Sciatic nerve (tissue), 2 donors: ENCODE results near the gene SLFNL1. TPM values are rescaled to one million over a fixed set of nuclear protein-coding genes. Genes with fewer than 3 reads are reported as not detected.

Experiments
- ATAC-seq: fragments of 200-7000 bp; cut with Tn5 transposase; one replicate; pipeline ENCODE4 v1.9.1; 2020; ENCODE audit warnings: mild to moderate bottlenecking, moderate library complexity
- DNase-seq: peaks from one replicate; pipeline ENCODE4 v3.0.0-alpha.2; 2020; ENCODE audit warnings: low spot score
- intact Hi-C: fragments of 100-400 bp; cut with DNase I; formaldehyde crosslinking; loops from one replicate; pipeline ENCODE4 v1.14.2; 2022
- total RNA-seq: library from RNA; stranded (reverse); fragmentation: NEBNext Ultra II Directional; extraction: Animal tissue kit (Norgen Biotek cat#: 25700); gene quantifications from one replicate; pipeline ENCODE4 v1.2.1, GENCODE V29; 2021
- donor health status: DM: no; HTN: no; CAD: no.
- donor health status: DM: no; HTN: no; CAD: no.

SLFNL1 gene
- 0.62 TPM for total RNA-seq

DNA sequence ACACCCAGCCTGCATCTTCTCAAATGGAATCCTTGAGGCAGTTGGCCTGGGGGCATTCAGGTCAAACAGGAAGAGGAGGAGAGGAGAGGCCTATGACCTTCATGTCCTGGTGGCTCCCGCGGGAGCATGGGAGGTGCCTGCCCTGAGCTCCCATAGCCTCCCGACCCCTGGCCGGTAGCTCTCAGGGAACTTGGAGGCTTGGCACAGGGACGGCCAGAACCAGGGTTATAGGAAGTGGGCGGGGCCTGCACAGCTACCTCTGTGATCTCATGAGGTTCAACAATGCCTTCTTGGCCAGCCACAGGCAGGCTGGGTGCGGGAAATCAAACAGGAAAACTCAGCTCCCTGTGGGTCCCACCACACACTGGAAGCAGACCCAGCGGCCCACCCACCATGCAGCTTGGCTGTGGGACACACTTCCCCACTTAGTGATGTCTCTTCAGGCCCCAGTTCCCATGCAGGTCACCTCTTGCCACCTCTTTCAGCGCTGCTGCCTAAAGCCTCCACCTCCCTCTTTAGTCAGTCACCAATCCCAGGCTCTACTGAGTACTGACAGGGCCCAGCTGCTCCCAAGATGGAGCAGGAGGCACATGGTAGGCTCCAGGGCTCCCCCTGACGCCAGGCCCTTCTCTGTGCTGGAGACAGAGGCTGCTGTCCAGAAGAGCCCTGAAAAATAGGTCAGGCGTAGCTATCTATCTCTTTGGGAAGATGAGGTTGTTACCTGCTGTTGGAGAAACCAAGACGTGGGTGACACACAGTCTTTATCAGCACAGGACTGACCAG is at the start of gene SLFNL1:
SLFNL1 (minus strand) TSS at position 200 of the 783 bp plus-strand sequence. CDS start 1,065 bp downstream, outside the sequence.
- intact Hi-C loops: no loop called here
- DNase-seq: no peak
- ATAC-seq: peak; percentile 41

DNA sequence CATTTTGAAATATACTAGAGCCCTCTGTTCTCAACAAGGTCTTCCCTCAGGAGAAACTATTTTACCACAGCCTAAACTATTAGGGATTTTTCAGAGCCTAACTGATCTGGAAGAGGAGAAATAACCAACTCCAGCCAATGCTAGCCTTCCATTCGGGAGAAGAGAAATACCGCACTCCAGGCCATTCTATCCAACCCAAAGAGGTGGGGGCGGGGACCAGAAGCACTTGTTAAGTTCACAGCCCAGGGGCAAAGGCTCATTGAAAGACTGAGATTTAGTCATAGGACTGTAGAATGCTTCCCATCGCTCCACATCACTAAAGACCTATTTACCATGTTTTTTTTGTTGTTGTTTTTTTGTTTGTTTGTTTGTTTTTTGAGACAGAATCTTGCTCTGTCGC is 35.4 kb upstream of the SLFNL1 start:
- DNase-seq (no peak), ATAC-seq (no peak)
- intact Hi-C loops: no loop called here

DNA sequence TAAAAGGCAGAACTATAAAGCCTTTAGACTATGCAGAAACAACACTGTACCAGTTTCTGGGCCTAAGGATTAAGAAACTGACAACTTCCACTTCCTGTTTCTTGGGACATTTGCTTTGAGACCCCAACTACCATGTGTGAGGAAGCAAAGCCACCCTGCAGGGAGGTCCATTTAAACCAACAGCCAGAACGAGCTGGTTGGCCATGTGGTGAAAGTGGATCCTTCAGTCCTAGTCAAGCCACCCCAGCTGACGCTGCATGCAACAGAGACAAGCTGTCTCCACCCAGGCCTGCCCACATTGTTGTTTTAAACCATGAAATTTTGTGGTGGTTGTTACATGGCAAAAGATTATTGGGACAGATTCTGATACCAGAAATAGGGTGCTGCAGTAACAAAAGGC is 31.8 kb upstream of the SLFNL1 start:
- ATAC-seq (peak; percentile 26), DNase-seq (no peak)
- intact Hi-C loops: no loop called here

DNA sequence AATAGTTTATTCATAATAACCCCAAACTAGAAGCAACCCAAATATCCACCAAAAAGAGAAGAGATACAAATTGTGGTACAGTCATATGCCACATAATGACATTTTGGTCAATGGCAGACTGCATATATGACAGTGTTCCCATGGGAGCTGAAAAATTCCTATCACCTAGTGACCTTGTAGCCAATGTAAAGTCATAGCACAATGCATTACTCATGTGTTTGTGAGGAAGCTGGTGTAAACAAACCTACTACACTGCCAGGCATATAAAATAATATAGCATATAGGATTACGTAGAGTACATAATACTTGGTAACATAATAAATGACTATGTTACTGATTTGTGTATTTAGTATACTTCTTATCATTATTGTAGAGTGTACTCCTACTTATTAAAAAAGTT is 29.5 kb upstream of the SLFNL1 start:
- intact Hi-C loops: no loop called here
- DNase-seq (no peak), ATAC-seq (no peak)

DNA sequence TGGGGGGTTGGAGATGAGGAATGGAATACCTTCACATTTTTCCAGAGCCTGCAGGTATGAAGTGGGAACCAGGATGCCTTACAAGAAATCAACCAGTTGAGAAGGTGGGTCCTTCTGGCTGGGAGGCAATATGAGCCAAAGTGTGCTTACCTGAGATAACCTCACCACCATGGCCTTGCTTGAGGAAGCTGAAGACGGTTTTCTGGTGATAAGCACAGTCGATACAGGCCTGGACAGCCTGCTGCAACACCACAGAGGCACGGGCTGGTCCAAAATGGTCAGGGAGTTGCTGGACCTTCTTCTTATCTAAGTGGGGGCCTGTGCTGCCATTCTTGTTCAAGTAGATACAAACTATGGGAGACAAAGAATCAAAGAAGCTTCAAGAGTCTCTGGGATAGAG is 27.0 kb upstream of the SLFNL1 start:
- intact Hi-C loops: no loop called here

DNA sequence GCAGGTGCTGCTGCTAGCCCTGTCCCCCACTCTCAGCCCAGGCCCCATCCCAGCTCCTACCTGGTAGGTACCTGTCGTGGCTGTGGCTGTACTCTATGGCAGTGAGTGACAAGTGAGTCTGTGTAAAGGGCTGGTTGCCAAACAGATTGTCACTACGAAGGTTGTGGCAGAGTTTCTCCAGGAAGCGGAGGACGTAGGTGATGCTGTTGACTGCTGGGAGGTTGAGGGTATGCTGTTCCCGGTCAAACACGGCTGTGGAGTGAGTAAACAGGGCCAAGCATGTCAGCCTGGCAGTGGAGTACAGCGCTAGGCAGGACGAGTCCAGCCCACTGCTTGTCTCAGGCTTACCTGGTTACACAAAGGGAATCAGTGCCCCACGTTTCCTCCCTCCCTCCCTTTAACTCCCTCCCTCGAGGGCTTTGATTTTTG is 24.8 kb upstream of the SLFNL1 start:
- DNase-seq (no peak), ATAC-seq (peak; percentile 6)
- intact Hi-C loops: no loop called here

More for the DNA sequence above, 27.0 kb upstream of the SLFNL1 start:
- DNase-seq: no peak
- no peak for ATAC-seq

DNA sequence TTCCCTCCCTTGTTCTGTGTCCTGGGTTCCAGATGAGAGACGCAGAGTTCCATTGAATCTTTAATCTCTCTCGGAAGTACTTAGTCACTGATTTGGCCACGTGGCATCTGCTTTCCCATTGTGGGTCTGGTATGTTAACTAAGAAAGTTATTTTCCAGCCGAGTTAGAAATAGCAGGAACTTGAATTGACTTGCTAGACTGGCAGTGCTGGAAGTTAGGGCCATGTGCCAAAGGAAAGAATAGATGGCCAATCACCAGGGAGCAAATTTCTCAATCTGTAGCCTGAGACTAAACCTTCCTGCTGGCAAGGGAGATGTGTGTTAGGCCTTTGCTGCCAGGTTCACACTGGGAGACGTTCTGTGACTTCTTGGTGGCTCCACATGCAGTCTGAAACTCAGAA is 24.2 kb upstream of the SLFNL1 start:
- intact Hi-C loops: no loop called here
- ATAC-seq: peak; percentile 87
- DNase-seq: no peak

DNA sequence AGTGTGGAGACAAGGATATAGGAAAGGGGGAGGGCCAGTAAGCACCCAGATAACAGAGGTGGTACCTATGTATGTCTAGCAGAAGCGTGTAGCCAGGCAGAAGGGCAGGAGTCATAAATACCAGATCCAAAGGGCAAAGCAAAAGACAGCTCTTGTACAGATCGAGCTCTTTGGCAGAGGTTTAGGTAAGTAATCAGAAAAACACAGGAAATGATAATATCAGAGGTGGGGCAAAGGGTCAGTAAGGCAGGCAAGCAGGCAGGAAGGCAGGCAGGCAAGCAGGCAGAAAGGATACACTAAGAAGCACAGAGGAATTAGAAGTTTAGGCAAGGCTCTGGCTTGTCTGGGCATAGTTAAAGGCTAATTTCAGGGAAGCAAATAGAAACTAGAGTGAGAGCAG is 22.7 kb upstream of the SLFNL1 start:
- intact Hi-C loops: no loop called here
- ATAC-seq (no peak), DNase-seq (no peak)

DNA sequence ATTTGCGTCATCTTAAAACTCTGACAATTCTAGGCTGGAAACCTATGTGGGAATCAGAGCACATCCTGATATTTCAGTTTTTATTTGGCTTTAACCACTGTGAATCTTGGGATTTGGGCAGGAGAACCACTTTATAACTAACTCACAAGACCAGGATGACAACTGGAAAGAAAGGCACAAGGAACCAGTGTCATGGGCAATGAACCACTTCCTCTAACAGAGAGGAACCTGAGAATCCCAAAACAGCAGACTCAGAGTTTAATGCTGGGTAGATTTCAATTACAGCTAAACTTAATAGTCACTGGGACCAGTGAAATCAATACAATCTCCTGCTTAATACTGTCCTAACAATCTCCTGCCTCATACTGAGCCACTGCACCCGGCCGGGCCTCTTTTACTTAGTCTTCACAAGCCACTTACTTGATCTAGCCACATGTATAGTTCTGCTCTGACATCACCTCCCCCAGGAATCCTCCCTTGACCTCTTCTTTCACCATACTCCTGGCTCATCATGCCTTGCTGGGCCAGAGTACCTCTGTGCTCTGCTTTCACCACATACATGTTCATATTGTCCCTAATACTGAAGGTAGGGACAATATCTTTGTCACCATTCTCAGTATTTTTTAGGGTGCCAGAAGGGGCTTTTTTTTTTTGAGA is 20.2 kb upstream of the SLFNL1 start:
- no peak for ATAC-seq
- no peak for DNase-seq
- intact Hi-C loops: no loop called here

DNA sequence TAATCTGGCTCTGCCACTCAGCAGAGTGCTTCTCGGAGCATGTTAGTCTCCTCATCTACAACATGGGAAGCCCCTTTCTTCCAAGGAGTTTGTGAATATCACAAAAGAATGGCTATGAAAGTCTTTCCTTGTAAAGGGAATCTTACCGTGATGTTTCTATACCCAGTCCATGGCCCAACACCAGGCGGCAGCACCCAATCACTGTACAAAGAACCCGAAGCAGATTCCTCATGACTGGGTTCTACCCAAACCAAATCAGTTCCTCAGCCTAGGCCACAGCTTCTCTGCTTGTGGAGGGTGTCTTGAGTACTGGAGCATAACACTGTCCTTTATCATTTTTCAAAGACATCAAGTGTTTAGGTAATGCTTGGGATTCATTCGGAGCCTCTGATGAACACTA is 16.6 kb upstream of the SLFNL1 start:
- intact Hi-C loops: no loop called here
- no peak for ATAC-seq
- DNase-seq: no peak

DNA sequence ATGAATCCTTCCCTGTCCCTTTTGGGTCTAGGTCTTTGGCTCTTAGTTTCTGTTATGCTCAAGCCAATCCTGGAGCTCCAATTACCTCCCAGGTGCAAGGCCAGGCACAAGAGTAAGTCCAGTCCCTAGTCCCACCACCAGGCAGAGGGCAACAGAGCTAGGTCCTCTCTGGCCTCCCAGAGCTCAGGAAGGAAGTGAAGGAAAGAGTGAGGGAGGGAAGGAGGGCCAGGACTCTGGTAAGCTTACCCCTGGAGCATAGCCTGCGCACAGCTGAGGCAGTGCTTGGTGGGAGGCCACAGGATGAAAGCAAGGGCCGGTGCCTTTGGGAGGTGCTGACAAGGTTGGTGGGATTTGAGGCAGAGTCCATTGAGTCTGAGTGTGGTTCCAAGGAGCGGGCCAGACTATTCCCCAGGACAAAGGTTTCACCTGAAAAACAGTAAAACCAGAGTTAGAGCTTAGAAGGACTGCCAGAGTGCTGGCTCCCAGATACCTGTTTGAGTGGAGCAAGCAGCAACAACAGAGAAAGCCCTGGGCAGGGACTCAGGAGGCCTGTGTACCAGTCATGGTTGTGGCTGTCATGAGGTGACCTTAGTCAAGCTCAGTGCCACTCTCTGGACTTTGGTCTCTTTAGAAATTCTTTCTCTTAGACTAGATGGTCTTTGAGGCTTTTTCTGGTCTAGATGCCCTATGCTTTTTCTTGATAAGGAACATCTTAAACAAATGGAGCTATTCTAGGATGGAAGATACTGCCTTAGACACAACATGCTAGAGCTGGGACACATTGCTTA is 15.8 kb upstream of the SLFNL1 start:
- ATAC-seq: no peak
- DNase-seq: no peak
- intact Hi-C loops: no loop called here

DNA sequence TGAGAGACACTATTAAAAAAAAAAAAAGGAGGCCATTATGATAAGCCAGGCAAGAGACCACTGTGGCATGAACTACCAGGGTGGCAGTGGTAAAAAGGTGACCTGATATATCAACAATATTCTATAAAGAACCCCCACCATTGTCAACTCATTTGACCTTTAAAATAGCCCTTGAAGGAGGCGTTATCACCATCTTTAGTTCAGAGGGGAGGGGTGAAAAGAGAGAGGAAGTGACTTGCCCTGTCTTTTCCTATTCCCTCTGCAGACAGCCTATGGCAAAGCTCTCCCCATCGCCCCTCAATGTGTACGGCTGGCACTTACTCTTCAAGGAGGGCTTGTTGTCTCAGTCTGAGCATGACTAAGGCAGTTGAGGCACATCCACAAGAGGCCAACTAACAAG is 11.7 kb upstream of the SLFNL1 start:
- intact Hi-C loops: no loop called here
- DNase-seq (no peak), ATAC-seq (no peak)

DNA sequence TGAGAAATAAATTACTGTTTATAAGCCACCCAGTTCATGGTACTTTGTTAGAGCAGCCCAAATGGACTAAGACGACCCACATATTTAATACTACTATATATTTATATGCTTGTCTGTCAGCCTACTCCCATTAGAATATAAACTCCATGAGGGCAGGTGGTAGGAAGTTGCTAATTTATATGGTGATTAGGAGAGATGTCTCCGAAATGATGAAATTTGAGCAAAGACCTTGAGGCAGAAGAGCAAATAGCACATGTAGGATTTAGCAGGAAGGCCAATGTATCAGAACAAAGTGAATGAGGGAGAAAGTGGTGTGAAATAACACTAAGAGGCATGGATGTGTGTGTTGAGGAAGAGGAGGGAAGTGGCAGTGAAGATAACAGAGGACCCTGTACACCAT is 10.6 kb upstream of the SLFNL1 start:
- no peak for ATAC-seq
- DNase-seq: no peak
- intact Hi-C loops: no loop called here

DNA sequence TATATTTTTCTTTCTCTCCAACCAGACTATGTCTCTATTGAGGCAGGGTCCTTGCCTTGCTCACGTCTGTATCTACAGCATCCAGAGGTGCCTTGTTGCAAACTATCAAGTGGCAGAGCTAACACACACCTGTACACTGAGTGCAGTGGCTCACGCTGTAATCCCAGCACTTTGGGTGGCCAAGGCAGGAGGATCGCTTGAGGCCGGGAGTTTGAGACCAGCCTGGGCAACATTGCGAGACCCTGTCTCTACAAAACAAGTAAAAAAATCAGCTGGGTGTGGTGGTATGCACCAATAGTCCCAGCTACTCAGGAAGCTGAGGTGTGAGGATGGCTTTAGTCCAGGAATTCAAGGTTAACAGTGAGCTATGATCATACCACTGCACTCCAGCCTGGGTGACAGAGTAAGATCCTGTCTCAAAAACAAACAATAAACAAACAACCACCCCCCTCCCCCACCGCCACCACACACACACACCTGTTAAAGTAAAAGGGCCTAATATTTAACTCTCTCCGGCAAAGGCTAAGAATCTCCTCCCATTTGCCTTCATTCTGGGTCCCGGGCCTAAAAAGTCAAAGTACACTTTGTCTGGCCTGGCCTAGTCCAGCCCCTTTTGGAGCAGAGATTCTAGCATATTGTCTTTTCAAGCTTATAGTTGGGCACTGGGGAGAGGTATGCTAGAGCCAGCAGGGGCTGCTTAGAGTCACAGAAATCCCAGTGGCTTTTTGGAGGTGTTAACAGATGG is 9.5 kb upstream of the SLFNL1 start:
- ATAC-seq (no peak), DNase-seq (no peak)
- intact Hi-C loops: no loop called here

DNA sequence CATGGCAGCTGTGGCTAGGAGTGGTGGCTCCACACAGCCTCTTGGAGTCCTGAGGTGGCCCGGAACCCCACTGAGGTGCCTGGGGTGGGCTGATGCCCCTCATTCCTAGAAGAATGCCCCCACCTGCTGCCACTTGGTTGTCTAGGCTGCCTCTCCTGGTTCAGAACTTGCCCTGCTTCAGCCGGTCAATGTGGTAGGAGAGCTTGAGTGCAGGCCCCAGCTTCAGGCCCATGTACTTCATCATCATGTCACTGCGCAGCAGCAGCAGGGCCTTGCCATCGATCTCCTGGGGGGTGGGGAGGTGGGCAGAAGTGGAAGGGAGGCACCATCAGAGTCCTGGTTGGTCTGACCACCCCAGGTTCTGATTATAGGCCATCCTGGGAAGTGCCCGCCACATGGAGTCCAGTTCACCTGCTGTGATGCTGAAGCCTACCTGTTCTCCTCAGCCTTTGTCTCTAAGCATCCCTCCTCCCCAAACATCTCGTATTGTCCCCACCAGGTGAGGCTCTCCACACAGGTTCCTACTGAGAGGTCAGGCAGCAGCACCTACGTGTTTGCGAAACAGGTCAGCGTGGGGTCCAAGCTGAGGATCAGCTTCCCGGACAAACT is 6.6 kb upstream of the SLFNL1 start:
- intact Hi-C loops: no loop called here

DNA sequence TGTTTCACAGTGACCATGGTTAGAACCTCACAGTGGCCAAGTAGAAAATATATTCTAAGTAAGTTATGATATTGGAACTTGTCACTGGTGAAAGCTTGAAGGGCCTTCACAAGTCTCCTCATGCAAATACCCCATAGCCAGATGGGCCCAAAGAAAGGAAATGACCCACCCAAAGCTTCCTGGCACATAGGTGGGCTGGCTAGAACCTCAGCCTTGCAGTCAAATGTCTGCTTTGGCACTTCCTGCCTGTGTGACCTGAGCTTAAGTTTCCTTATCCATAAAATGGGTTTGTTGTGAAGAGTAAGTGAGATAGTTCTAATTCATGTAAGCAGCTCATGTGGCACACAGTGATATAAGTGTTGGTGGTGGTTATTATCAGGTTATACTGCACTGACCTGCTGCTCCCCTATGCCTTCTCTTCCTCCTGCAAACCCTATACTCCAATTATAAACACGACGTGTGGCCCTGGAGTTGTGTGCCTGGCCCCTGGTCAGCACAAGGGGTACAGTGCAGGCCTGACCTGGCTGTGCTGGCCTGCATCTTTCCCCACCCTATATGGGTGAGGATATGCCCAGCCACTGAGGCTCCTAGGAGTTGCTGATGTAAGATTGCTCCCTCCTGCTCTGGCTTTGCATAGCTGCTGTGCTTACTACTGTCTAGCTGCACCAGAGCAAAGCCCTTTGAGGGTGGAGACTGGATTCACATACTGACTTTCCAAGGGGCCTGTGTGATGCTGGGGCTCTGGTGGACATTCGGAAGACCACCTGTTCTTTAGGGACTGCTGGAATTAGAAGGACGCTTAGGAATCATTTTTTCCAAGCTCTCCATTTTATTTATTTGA is 4.7 kb upstream of the SLFNL1 start:
- intact Hi-C loops: no loop called here
- DNase-seq: no peak
- ATAC-seq: no peak

More for the DNA sequence above, 6.6 kb upstream of the SLFNL1 start:
- DNase-seq (no peak), ATAC-seq (no peak)

DNA sequence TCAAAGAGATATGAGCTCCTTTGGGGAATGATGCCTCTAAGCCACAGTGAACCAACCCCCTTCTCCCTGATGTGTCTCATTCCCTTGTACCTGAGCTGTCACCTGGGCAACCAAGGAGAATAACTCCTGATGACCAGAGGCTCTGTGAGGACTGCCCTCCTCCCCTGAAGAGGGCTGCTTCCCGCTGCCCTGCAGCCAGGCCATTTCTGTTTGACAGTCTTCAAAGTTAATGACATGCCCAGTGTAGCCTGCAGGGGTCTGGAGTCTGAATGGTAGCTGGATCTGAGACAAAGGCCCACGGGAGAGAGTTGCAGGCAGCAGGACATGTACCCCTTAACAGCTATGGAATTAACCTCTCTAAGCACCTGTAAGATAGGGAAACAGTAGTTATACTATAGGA is 3.4 kb upstream of the SLFNL1 start:
- intact Hi-C loops: no loop called here
- DNase-seq: no peak
- no peak for ATAC-seq
